ENCODE measurements around the gene CLDN19. TPM values are rescaled to one million over a fixed set of nuclear protein-coding genes. Genes with fewer than 3 reads are reported as not detected.

Gene CLDN19
- total RNA-seq, 1 experiment from 2014 or later = not detected

DNA sequence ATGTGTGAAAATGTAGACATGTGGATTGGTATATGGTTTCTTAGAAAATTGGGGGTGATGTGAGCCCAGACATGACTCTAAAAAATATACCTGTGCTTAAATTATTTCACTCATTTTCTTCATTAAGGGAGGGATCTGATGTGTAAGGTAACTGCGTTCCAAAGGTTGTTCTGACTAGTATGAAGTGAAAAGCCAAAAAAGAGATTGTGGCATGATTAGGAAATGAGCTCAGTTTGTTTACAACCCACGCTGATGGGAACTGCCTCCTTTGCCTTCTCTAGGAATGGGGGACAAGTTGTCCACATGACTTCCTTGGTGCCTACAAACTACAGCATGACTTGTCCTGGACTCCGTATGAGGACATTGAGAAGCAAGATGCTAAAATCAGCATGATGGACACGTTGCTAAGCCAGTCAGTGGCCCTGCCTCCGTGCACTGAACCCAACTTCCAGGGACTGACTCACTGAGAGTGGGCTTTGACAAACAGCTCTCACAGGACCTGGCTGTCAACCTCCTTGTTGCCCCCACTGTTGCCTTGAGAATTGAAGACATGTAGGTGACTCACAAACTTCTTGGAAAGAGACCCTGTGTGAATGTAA is 35.0 kb upstream of the CLDN19 start:
- no peak for TF ChIP-seq CBX3 (IDR thresholded peaks at IDR 0.05; ENCODE audit: low read depth)
- no TSS peak for BruUV-seq (replicated peaks)
- no peak for ATAC-seq
- Histone ChIP-seq H3K27me3 (ENCODE audit: insufficient read depth, low read length) (no peaks in the 10 kb centered on the region), H3K27ac (ENCODE audit: low read depth, low read length) (no peak overlapping the region), H4K20me1 (ENCODE audit: insufficient read depth) (no peaks in the 10 kb centered on the region), H3K9ac (ENCODE audit: low read length) (no peak overlapping the region), H3K9me2 (ENCODE audit: insufficient read depth) (no peaks in the 10 kb centered on the region), H3K79me2 (ENCODE audit: insufficient read depth, low read length) (no peaks in the 10 kb centered on the region), H3K36me3 (ENCODE audit: control insufficient read depth in 1 of 2, insufficient read depth in 2 of 2, low read length in 2 of 2) (peaks cover 13 to 19% of the 10 kb centered on the region in 2 experiments; a peak in 3 of 4 replicates), H3K4me3 (replicated peaks in 1 of 2; ENCODE audit: low read depth in 1 of 2, low read length in 2 of 2) (no peak overlapping the region), H3K9me3 (ENCODE audit: control insufficient read depth in 1 of 2, insufficient read depth in 1 of 2, low read depth in 1 of 2, low read length in 2 of 2) (no peaks in the 10 kb centered on the region), H3K4me2 (ENCODE audit: low read length) (no peak overlapping the region), H2AFZ (ENCODE audit: low read depth, low read length, poor library complexity, severe bottlenecking) (no peak overlapping the region), H3K4me1 (ENCODE audit: control insufficient read depth in 1 of 2, insufficient read depth in 2 of 2, low read length in 2 of 2) (no peaks in the 10 kb centered on the region)
- intact Hi-C loops (cut with micrococcal nuclease) = no loop called here
- ChIA-PET RAD21 (ENCODE audit: low non-redundant PET in 1 of 2, low total read pairs in 2 of 2, uncharacterized antibody in 2 of 2, unreplicated experiment in 2 of 2) (no interaction called here), CTCF (interaction anchor here (7.1 kb wide), 1 partner anchor 298 kb away, joined by 96 read pairs; no protein-coding TSS in a partner anchor), POLR2A (no interaction called here)
- no peak for DNase-seq (ENCODE audit: low read depth, low spot score)

DNA sequence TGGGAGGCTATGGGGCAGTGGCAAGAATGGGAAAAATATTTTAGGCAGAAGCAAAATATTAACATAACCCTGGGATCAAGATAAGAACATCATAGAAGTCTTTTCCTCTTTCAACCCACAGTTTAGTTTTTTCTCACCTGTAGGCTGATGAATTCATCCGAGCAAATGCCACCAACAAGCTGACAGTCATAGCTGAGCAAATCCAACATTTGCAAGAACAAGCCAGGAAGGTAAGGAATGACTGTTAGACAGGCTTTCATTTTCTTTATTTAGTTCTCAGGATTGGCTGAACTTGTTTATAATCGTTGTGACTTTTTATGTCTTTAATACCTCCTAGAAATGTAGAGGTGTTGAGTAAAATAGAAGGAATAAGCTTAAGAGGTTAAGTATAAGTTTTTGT is 33.4 kb upstream of the CLDN19 start:
- no TSS peak for BruUV-seq (replicated peaks)
- DNase-seq (ENCODE audit: low read depth, low spot score) (no peak), ATAC-seq (no peak)
- Histone ChIP-seq H3K36me3 (ENCODE audit: control insufficient read depth in 1 of 2, insufficient read depth in 2 of 2, low read length in 2 of 2) (peaks cover 9 to 19% of the 10 kb centered on the region in 2 experiments; a peak in 3 of 4 replicates), H4K20me1 (ENCODE audit: insufficient read depth) (no peaks in the 10 kb centered on the region), H3K79me2 (ENCODE audit: insufficient read depth, low read length) (no peaks in the 10 kb centered on the region), H2AFZ (ENCODE audit: low read depth, low read length, poor library complexity, severe bottlenecking) (no peak overlapping the region), H3K4me1 (ENCODE audit: control insufficient read depth in 1 of 2, insufficient read depth in 2 of 2, low read length in 2 of 2) (peaks cover under 1 to 1% of the 10 kb centered on the region in 2 experiments; a peak in 1 of 4 replicates), H3K27me3 (ENCODE audit: insufficient read depth, low read length) (no peaks in the 10 kb centered on the region), H3K9ac (ENCODE audit: low read length) (no peak overlapping the region), H3K9me3 (ENCODE audit: control insufficient read depth in 1 of 2, insufficient read depth in 1 of 2, low read depth in 1 of 2, low read length in 2 of 2) (no peaks in the 10 kb centered on the region), H3K4me3 (replicated peaks in 1 of 2; ENCODE audit: low read depth in 1 of 2, low read length in 2 of 2) (no peak overlapping the region), H3K27ac (ENCODE audit: low read depth, low read length) (no peak overlapping the region), H3K9me2 (ENCODE audit: insufficient read depth) (no peaks in the 10 kb centered on the region), H3K4me2 (ENCODE audit: low read length) (no peak overlapping the region)
- POLR2A ChIA-PET = no interaction called here
- CTCF ChIA-PET = interaction anchor here (0.6 kb wide), 1 partner anchor 10 kb away, joined by 5 read pairs; no protein-coding TSS in a partner anchor
- no peak for TF ChIP-seq TCF7L2 (IDR thresholded peaks at IDR 0.05; ENCODE audit: borderline replicate concordance, extremely low read depth, insufficient read depth, insufficient read length)
- TF ChIP-seq JUND (IDR thresholded peaks at IDR 0.05) = no peak
- RAD21 ChIA-PET (ENCODE audit: low non-redundant PET in 1 of 2, low total read pairs in 2 of 2, uncharacterized antibody in 2 of 2, unreplicated experiment in 2 of 2) = no interaction called here
- intact Hi-C loops (cut with micrococcal nuclease) = no loop called here
